Amygdala (tissue), 56 donors: ENCODE measurements around the gene IMMP2L.
A peak's percentile ranks its signal among the peaks of the same experiment; 100 is the strongest.
"Not testable (repeated sequence)": the region's sequence is repeated elsewhere in the genome, so short reads cannot be mapped to it uniquely, and the experiment has no call there.

Experiments
- DNase-seq, 56 donors: peaks; one replicate each; lab custom pipeline; 2025; lab: John Stamatoyannopoulos, UW

Gene IMMP2L

GRCh38 chr7:111093496-111093895 lies 468.8 kb downstream of the IMMP2L start:
- DNase-seq = peak in 1 of 56 donors; percentile 2

- no peak for DNase-seq
Measured at GRCh38 chr7:111092406-111093236, 469.7 kb downstream of the IMMP2L start.

GRCh38 chr7:111091593-111092358 lies 470.5 kb downstream of the IMMP2L start:
- DNase-seq = peak in 5 of 56 donors; percentile 5 to 24 (median 8)

GRCh38 chr7:111090846-111091245 lies 471.4 kb downstream of the IMMP2L start, which contains the start of gene LRRN3:
LRRN3 (plus strand) TSS chr7:111091127; CDS start chr7:111122773, 31,646 bp downstream.
- peak in 53 of 56 donors; percentile 4 to 88 (median 60) for DNase-seq

- no peak for DNase-seq
Measured at GRCh38 chr7:111089822-111090426, 472.4 kb downstream of the IMMP2L start.

- DNase-seq = no peak
Measured at GRCh38 chr7:111088328-111088727, 474.0 kb downstream of the IMMP2L start.

- no peak for DNase-seq
Measured at GRCh38 chr7:111086532-111086931, 475.8 kb downstream of the IMMP2L start.

GRCh38 chr7:111085356-111085755 lies 476.9 kb downstream of the IMMP2L start:
- DNase-seq = no peak

GRCh38 chr7:111083413-111083812 lies 478.9 kb downstream of the IMMP2L start:
- peak in 2 of 56 donors; percentile 2 to 9 for DNase-seq

- DNase-seq = peak in 6 of 56 donors; percentile 3 to 39 (median 10)
Measured at GRCh38 chr7:111082351-111082750, 479.9 kb downstream of the IMMP2L start.

GRCh38 chr7:111081546-111082267 lies 480.6 kb downstream of the IMMP2L start:
- no peak for DNase-seq

GRCh38 chr7:111080495-111081105 lies 481.7 kb downstream of the IMMP2L start:
- DNase-seq = no peak

GRCh38 chr7:111077001-111077400 lies 485.3 kb downstream of the IMMP2L start:
- DNase-seq = no peak

GRCh38 chr7:111076205-111076604 lies 486.1 kb downstream of the IMMP2L start:
- DNase-seq = no peak

- no peak for DNase-seq
Measured at GRCh38 chr7:111075498-111075897, 486.8 kb downstream of the IMMP2L start.

- DNase-seq = no peak
Measured at GRCh38 chr7:111074748-111075146, 487.5 kb downstream of the IMMP2L start.

- DNase-seq = no peak
Measured at GRCh38 chr7:111074071-111074747, 488.1 kb downstream of the IMMP2L start.

GRCh38 chr7:111072658-111073057 lies 489.6 kb downstream of the IMMP2L start:
- DNase-seq = not testable (repeated sequence)

GRCh38 chr7:111071556-111071955 lies 490.7 kb downstream of the IMMP2L start:
- DNase-seq = no peak
